Nephron (organoid): Measurements from ENCODE around the gene PRSS53.

ENCODE experiments used
- H3K27ac Mint-ChIP-seq, 3 experiments: 2 replicates each; pipeline ENCODE4 v1.8.0; 2020; ENCODE audit warnings: mixed read lengths in 3 of 3, mild to moderate bottlenecking in 2 of 3, moderate library complexity in 1 of 3
- H3K27me3 Mint-ChIP-seq: 2 replicates; pipeline ENCODE4 v1.8.0; 2021; ENCODE audit warnings: low read depth, mild to moderate bottlenecking, moderate library complexity, mixed read lengths
- H3K36me3 Mint-ChIP-seq: 2 replicates; pipeline ENCODE4 v1.8.0; 2020; ENCODE audit warnings: low read depth, mixed read lengths
- H3K4me1 Mint-ChIP-seq: 2 replicates; pipeline ENCODE4 v1.8.0; 2020; ENCODE audit warnings: mixed read lengths
- H3K4me3 Mint-ChIP-seq, 3 experiments: 2 replicates each; pipeline ENCODE4 v1.8.0; 2020; ENCODE audit warnings: mild to moderate bottlenecking in 3 of 3, mixed read lengths in 3 of 3, moderate library complexity in 2 of 3
- H3K9me3 Mint-ChIP-seq: 2 replicates; pipeline ENCODE4 v1.8.0; 2020; ENCODE audit warnings: mixed read lengths
- TF ChIP-seq, protein P1 (sequence below), 3 experiments: fragments of 200-600 bp; sonication (generic); IDR thresholded peaks; one replicate each; pipeline ENCODE4 v1.5.0; 2021; ENCODE audit warnings: antibody characterized with exemption in 3 of 3; ENCODE audit not compliant: unreplicated experiment in 3 of 3

Gene PRSS53

DNA sequence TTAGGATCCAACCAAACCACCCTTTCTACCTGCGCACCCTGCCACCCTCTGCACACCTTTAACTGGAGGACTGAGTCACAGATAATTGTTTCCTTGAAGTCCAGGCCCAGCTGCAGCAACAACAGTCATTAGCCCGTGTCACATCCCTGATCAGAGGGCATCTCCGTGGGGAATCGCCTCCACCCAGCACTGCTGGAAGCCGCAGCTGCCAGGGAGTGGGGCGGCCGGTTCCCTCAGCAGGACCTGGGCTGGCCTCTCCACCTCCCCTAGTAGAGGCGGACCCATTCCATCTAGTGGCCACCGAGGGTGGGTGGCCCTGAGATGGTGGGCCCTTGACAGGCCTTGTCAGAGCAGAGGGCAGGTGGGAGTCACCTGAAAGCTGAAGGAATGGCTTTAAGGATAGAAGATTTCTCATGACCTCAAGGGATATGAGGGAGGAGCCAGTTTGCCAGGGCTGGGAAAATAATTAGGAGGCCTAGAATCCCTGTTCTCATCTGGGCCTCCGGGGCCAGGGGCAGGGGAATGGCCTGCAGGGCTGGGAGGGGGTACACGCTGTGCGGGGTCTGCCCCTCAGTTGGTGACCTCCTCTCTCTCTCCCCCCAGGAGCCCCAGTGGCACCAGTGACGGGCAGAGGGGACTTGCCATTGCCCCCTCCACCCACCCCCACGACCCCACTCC is 6.2 kb downstream of the PRSS53 start:
- Mint-ChIP-seq H3K36me3 (peaks cover 36% of the 10 kb centered on the region), H3K4me1 (peaks cover 21% of the 10 kb centered on the region)

DNA sequence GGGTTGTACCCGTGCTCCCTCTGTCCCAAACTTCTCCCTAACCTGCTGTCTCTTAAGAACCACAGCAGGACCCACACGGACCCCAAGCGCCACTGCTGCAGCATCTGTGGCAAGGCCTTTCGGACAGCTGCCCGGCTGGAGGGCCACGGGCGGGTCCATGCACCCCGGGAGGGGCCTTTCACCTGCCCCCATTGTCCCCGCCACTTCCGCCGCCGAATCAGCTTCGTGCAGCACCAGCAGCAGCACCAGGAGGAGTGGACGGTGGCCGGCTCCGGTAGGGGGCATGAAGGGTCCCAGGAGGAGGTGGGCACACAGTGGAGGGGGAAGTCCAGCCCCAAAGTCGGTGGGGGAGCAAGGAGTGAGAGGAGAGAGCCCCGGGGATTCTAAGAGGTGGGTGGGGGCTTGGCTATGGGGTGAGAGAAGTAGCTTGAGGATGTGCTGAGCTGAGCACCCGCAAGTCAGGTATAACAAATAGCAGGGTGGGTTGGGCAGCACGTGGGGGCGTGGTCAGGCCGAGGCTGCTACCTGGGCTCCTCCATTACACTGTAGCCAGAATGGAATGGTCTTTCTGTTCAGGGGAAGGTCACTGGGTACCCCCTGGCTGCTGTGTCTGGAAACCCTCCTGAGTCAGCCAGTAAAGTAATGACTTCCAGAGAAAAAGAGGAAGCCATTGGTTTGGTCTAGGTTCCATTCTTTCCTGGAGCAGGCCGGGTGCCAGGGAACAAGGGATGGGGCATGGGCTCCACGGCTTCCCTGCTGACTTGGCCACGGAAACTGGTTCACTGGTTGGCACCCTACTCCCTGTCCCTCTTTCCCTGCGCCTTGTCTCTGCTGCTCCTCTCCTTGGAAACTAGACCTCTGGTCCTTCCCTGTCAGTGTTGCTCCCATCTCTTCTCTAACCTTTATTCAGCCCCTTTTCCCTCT is 7.1 kb downstream of the PRSS53 start:
- Mint-ChIP-seq H3K4me1 (peaks cover 21% of the 10 kb centered on the region), H3K9me3 (no peaks in the 10 kb centered on the region), H3K27me3 (peaks cover 3% of the 10 kb centered on the region), H3K4me3 (peak overlapping the region in 1 of 3 experiments; percentile 24), H3K36me3 (peaks cover 39% of the 10 kb centered on the region), H3K27ac (peak overlapping the region in 1 of 3 experiments; percentile 22)
- TF ChIP-seq, protein P1, sequence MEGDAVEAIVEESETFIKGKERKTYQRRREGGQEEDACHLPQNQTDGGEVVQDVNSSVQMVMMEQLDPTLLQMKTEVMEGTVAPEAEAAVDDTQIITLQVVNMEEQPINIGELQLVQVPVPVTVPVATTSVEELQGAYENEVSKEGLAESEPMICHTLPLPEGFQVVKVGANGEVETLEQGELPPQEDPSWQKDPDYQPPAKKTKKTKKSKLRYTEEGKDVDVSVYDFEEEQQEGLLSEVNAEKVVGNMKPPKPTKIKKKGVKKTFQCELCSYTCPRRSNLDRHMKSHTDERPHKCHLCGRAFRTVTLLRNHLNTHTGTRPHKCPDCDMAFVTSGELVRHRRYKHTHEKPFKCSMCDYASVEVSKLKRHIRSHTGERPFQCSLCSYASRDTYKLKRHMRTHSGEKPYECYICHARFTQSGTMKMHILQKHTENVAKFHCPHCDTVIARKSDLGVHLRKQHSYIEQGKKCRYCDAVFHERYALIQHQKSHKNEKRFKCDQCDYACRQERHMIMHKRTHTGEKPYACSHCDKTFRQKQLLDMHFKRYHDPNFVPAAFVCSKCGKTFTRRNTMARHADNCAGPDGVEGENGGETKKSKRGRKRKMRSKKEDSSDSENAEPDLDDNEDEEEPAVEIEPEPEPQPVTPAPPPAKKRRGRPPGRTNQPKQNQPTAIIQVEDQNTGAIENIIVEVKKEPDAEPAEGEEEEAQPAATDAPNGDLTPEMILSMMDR (IDR thresholded peaks at IDR 0.05; ENCODE audit: unreplicated experiment in 3 of 3) = no peak

More for the DNA sequence above, 6.2 kb downstream of the PRSS53 start:
- Mint-ChIP-seq H3K4me3 (peak overlapping the region in 1 of 3 experiments; percentile 24), H3K27ac (peak overlapping the region in 1 of 3 experiments; percentile 32), H3K9me3 (no peaks in the 10 kb centered on the region), H3K27me3 (peaks cover 3% of the 10 kb centered on the region)
- TF ChIP-seq, protein P1 (IDR thresholded peaks at IDR 0.05; ENCODE audit: unreplicated experiment in 3 of 3) = no peak

DNA sequence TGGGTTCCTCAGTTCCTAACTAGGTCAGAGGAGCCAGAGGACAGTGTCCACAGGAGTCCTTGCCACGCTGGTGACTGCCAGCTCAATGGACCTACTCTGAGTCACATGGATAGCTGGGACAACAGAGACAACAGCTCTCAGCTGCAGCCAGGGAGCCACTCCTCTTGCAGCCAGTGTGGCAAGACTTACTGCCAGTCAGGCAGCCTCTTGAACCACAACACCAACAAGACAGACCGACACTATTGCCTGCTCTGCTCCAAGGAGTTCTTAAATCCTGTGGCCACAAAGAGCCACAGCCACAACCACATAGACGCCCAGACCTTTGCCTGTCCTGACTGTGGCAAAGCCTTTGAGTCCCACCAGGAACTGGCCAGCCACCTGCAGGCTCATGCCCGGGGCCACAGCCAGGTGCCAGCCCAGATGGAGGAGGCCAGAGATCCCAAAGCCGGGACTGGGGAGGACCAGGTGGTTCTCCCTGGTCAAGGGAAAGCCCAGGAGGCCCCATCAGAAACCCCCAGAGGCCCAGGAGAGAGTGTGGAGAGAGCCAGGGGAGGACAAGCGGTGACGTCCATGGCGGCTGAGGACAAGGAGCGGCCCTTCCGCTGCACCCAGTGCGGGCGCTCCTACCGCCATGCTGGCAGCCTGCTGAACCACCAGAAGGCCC is 7.9 kb downstream of the PRSS53 start:
- no peak overlapping the region for H3K4me3 Mint-ChIP-seq
- H3K27me3 Mint-ChIP-seq = peaks cover 3% of the 10 kb centered on the region
- H3K36me3 Mint-ChIP-seq = peaks cover 42% of the 10 kb centered on the region
- peaks cover 15% of the 10 kb centered on the region for H3K4me1 Mint-ChIP-seq
- TF ChIP-seq, protein P1 (IDR thresholded peaks at IDR 0.05; ENCODE audit: unreplicated experiment in 3 of 3) = no peak
- no peak overlapping the region for H3K27ac Mint-ChIP-seq
- H3K9me3 Mint-ChIP-seq = no peaks in the 10 kb centered on the region

DNA sequence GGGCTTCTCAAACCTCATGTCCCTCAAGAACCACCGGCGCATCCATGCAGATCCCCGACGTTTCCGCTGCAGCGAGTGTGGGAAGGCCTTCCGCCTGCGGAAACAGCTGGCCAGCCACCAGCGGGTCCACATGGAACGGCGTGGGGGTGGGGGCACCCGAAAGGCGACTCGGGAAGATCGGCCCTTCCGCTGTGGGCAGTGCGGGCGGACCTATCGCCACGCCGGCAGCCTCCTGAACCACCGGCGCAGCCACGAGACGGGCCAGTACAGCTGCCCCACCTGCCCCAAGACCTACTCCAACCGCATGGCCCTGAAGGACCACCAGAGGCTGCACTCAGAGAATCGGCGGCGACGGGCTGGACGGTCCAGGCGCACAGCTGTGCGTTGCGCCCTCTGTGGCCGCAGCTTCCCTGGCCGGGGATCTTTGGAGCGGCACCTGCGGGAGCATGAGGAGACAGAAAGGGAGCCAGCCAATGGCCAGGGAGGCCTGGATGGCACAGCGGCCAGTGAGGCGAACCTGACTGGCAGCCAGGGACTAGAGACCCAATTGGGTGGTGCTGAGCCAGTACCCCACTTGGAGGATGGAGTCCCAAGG is 8.6 kb downstream of the PRSS53 start:
- H3K4me1 Mint-ChIP-seq = peaks cover 8% of the 10 kb centered on the region
- H3K36me3 Mint-ChIP-seq = peaks cover 39% of the 10 kb centered on the region
- no peak overlapping the region for H3K4me3 Mint-ChIP-seq
- no peak overlapping the region for H3K27ac Mint-ChIP-seq
- no peaks in the 10 kb centered on the region for H3K9me3 Mint-ChIP-seq
- H3K27me3 Mint-ChIP-seq = peaks cover 3% of the 10 kb centered on the region
- TF ChIP-seq, protein P1 (IDR thresholded peaks at IDR 0.05; ENCODE audit: unreplicated experiment in 3 of 3) = no peak

DNA sequence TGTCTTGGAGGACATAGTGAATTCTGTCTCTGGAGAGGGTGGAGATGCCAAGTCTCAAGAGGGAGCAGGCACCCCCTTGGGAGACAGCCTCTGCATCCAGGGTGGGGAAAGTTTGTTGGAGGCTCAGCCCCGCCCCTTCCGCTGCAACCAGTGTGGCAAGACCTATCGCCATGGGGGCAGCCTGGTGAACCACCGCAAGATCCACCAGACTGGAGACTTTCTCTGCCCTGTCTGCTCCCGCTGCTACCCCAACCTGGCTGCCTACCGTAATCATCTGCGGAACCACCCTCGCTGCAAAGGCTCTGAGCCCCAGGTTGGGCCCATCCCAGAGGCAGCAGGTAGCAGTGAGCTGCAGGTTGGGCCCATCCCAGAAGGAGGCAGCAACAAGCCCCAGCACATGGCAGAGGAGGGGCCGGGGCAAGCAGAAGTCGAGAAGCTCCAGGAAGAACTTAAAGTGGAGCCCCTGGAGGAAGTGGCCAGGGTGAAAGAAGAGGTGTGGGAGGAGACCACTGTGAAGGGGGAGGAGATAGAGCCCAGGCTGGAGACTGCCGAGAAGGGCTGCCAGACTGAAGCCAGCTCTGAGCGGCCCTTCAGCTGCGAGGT is 9.3 kb downstream of the PRSS53 start:
- Mint-ChIP-seq H3K4me1 (peaks cover 14% of the 10 kb centered on the region), H3K27me3 (peaks cover 3% of the 10 kb centered on the region), H3K36me3 (peaks cover 42% of the 10 kb centered on the region), H3K4me3 (no peak overlapping the region), H3K27ac (no peak overlapping the region), H3K9me3 (no peaks in the 10 kb centered on the region)
- TF ChIP-seq, protein P1 (IDR thresholded peaks at IDR 0.05; ENCODE audit: unreplicated experiment in 3 of 3) = no peak
